Measurements from ENCODE around the gene GCH1. TPM values are rescaled to one million over a fixed set of nuclear protein-coding genes. Genes with fewer than 3 reads are reported as not detected.
"Not testable (repeated sequence)": the region's sequence is repeated elsewhere in the genome, so short reads cannot be mapped to it uniquely, and the experiment has no call there.

GCH1 gene
- total RNA-seq, 1 experiment from 2014 or later, result 9.2 TPM

DNA sequence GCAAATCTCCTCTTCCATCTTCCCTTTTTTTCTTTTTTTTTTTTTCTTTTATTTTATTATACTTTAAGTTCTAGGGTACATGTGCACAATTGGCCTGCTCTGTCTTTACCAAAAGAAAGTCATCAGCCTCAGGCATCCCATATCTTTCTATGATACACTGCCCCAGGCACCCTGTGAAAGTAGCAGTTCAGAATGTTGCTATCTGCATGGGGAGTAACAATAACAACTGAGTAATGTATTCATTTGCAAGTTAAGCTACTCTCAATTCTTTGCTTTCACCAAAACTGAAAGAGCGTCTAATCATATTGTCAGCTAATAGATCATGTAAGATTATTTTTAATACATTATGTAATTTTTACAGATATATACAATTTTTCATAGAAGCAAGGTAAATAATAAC lies 13.5 kb upstream of the GCH1 start (continued):
- no peak for TF ChIP-seq ZBTB43 (CRISPR knock-in tag; IDR thresholded peaks at IDR 0.05)

- ChIA-PET CTCF (no interaction called here), POLR2A (no interaction called here)
- TF ChIP-seq ZBTB43 (CRISPR knock-in tag; IDR thresholded peaks at IDR 0.05) (no peak), ESRRA (CRISPR knock-in tag; IDR thresholded peaks at IDR 0.05; ENCODE audit: borderline replicate concordance) (no peak), ZNF416 (CRISPR knock-in tag; IDR thresholded peaks at IDR 0.05) (no peak), ELF4 (CRISPR knock-in tag; IDR thresholded peaks at IDR 0.05; ENCODE audit: low read depth) (no peak), ATF2 (CRISPR knock-in tag; IDR thresholded peaks at IDR 0.05; ENCODE audit: borderline replicate concordance, low read depth) (no peak), ERG (CRISPR knock-in tag; IDR thresholded peaks at IDR 0.05) (no peak), IRF2 (CRISPR knock-in tag; IDR thresholded peaks at IDR 0.05; ENCODE audit: borderline replicate concordance, low read depth) (no peak), RORB (CRISPR knock-in tag; IDR thresholded peaks at IDR 0.05) (no peak), TEAD4 (CRISPR knock-in tag; IDR thresholded peaks at IDR 0.05) (no peak), FOXJ3 (CRISPR knock-in tag; IDR thresholded peaks at IDR 0.05; ENCODE audit: borderline replicate concordance) (no peak), EMX1 (CRISPR knock-in tag; IDR thresholded peaks at IDR 0.05) (no peak), ZNF138 (CRISPR knock-in tag; conservative IDR thresholded peaks at IDR 0.05) (no peak)
- TF ChIP-seq, protein P1, sequence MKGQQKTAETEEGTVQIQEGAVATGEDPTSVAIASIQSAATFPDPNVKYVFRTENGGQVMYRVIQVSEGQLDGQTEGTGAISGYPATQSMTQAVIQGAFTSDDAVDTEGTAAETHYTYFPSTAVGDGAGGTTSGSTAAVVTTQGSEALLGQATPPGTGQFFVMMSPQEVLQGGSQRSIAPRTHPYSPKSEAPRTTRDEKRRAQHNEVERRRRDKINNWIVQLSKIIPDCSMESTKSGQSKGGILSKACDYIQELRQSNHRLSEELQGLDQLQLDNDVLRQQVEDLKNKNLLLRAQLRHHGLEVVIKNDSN (CRISPR knock-in tag; IDR thresholded peaks at IDR 0.05), result no peak
- TF ChIP-seq, protein P2, sequence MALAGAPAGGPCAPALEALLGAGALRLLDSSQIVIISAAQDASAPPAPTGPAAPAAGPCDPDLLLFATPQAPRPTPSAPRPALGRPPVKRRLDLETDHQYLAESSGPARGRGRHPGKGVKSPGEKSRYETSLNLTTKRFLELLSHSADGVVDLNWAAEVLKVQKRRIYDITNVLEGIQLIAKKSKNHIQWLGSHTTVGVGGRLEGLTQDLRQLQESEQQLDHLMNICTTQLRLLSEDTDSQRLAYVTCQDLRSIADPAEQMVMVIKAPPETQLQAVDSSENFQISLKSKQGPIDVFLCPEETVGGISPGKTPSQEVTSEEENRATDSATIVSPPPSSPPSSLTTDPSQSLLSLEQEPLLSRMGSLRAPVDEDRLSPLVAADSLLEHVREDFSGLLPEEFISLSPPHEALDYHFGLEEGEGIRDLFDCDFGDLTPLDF (CRISPR knock-in tag; IDR thresholded peaks at IDR 0.05), result no peak
- H3K4me1 Mint-ChIP-seq, result peaks cover 6% of the 10 kb centered on the region
- DNase-seq (ENCODE audit: low spot score) (no peak), ATAC-seq (no peak)
- no peak overlapping the region for H3K27ac Mint-ChIP-seq
- H3K27me3 Mint-ChIP-seq (ENCODE audit: low read depth), result peaks cover 8% of the 10 kb centered on the region
- H3K4me3 Mint-ChIP-seq, result no peak overlapping the region
- no peaks in the 10 kb centered on the region for H3K9me3 Mint-ChIP-seq
- no peaks in the 10 kb centered on the region for H3K36me3 Mint-ChIP-seq
Measured at GRCh38 chr14:54909817-54910558, 7.4 kb upstream of the GCH1 start.

DNA sequence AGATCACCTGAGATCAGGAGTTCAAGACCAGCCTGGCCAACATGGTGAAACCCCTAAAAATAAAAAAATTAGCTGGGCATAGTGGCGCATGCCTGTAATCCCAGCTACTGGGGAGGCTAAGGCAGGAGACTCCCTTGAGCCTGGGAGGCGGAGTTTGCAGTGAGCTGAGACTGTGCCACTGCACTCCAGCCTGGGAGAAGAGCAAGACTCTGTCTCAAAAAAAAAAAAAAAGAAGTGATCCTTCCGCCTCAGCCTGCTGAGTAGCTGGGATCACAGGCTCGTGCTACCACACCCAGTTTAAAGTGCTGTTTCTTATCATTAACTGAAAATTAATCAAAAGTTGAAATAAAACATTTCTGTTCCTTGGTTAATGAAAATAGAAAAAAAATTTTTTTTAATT lies 6.3 kb upstream of the GCH1 start:
- H3K27ac Mint-ChIP-seq; H3K4me3 Mint-ChIP-seq; CTCF ChIA-PET; DNase-seq (ENCODE audit: low spot score); H3K9me3 Mint-ChIP-seq; ATAC-seq; H3K27me3 Mint-ChIP-seq (ENCODE audit: low read depth); H3K4me1 Mint-ChIP-seq; H3K36me3 Mint-ChIP-seq; POLR2A ChIA-PET: not testable (repeated sequence)
